NCI-H1105 treated with DMSO at 0.1 percent for 48 hours (cell line): ENCODE data around the gene ZNF536.

Source experiments
- DNase-seq: peaks from one replicate; lab custom pipeline; 2025; lab: John Stamatoyannopoulos, UW

The ZNF536 gene

DNA sequence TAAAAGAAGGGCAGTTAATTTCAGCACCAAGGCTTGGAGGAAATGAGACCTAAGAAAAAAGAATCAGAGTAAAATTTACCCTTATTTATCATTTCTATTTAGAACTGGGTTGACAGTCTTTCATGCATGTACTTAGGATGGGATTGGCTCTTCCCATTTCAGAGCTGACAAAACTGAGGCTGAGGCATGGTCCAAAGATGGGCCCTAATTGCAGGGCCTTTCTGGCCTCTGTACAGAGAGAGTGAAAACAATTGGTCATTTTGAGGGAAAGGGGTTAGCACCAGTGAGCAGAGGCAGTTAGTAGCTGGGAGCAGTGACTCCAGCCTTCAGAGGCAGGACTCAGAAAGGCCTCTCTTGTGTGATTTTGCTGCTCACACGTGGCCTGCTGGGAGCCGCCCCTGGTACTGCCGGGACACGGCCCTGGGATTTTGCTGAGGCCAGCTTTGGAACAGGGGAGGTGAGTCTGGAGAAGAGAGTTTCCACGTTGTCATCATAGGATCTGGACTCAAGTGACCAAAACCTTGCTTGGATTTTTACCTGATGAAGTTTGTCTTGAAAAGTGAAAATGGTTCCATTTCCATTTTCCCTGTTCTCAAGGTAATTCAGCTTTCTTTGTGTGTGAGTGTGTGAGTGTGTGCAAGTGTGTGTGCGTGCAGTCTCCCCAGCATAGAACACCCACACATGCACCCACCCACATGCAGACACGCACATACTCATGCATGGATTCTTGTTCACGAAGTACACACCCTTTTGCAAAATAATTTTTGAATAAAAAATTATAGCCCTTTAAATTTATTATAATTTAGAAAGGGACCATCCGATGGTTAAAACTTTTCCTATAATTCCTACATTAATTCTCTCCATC, at the start of gene ZNF536:
Gene ZNF536, plus strand, starts transcription at position 425 of the 865 bp plus-strand sequence. CDS start 71,179 bp downstream, outside the sequence.
- DNase-seq = no peak

DNA sequence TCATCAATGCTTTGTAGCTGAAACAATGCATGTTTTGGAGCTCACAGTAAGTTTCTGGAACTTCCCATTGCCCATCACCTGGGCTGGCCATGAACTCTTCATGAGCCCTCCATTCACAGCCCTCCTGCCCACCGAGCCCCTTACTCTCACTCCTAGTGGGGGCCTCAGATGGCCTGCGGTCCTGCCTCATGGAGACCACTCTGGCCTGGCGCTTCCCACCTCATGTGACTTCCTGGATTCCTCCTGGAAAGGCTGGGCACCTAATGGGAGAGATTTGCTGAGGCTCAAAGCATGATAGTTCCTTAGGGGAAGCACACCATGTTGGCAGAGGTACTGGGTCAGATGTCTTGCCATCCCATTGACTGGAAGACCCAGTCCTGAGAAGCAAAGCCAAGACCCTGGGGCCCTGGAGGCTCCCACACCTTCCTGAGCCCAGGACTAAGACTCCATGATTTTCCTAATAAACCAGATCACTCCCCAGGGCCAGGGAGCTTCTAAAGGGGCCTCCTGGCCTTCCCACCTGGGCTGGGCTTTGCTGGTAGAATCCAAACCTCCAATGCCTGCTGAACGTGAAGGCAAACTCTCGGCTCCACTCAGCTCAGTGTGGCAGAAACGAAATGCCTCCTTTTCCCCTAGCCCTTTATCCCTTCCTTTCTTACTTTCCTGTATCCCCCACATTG, 49.4 kb upstream of the ZNF536 start:
- no peak for DNase-seq

DNA sequence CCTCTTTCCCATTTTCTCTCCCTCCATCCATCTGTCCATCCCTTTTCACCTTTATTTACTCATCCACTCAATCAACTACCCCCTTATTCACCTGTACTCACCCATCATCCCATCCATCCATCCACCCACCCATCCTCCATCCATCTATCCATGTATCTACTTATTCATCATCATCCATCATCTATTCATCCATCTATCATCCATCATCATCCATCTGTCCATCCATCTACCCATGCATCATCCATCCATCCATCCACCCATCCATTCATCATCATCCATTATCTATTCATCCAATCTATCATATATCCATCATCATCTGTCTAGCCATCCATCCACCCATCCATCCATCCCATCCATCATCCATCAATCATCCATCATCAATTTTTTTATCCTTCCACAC, 48.3 kb upstream of the ZNF536 start:
- DNase-seq = no peak

GRCh38 chr19:30324982-30325381, 47.2 kb upstream of the ZNF536 start:
- DNase-seq = no peak

DNA sequence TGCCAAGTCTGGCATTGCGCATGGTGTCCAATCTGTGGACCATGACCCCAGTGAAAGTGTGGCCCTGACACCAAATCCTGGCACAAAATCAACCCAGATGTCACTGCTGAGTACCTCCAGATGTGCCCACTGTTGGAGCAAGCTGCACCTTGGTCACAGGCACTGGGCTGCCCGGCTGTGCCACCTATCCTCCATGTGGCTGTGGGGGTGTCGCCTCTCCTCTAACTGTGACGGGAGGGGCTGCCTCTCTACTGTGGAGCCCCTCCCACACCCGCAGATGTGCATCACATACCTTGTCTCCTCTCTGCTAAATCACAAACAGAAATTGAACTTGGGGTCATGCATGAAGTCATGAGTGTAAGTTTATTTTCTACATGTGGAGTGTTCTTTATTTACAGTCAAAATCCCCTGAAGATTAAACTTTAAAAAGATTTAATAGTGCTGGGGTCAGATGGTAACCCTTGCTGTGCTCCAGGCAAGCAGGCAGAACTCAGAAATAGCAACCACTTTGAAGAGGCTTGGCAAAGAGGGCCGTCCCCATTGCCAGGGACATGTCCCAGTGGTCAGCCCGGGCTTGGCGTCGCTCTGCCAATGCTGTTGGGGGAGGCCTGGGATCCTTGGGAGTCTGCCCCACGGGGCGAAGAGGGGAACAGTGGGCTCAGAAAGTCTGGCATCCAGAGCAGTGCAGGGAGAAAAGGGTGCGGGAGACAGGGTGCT, 46.4 kb upstream of the ZNF536 start:
- no peak for DNase-seq

GRCh38 chr19:30326393-30326710, 45.8 kb upstream of the ZNF536 start:
- no peak for DNase-seq

DNA sequence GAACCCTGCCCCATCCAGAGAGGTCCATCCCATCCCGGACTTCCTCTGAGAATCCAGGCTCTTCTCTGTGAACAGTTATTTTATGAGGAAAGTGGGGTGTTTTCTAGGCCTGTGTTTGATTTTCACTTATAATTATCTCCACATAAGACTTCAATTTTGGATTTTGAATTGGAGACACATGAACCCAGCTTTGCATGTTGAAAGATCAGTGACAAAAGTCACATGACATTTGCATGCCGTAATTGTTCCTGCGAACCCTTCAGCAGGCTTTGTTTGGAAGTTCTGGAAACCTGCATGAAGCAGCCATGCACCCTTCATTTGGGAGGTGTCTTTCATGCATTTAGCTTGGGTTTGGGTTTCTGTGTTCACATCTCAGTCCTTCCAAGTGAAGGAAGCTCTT, 44.9 kb upstream of the ZNF536 start:
- no peak for DNase-seq

- DNase-seq = no peak
These were observed 44.1 kb upstream of the ZNF536 start for GRCh38 chr19:30328096-30328495.

- DNase-seq = no peak
These were observed 41.9 kb upstream of the ZNF536 start for GRCh38 chr19:30330266-30330665.

GRCh38 chr19:30332445-30333234, 39.5 kb upstream of the ZNF536 start:
- DNase-seq = peak; percentile 22

GRCh38 chr19:30333291-30334065, 38.7 kb upstream of the ZNF536 start:
- DNase-seq = no peak

- DNase-seq = no peak
These were observed 37.3 kb upstream of the ZNF536 start for GRCh38 chr19:30334841-30335240.

- DNase-seq = no peak
These were observed 36.8 kb upstream of the ZNF536 start for GRCh38 chr19:30335306-30335886.

DNA sequence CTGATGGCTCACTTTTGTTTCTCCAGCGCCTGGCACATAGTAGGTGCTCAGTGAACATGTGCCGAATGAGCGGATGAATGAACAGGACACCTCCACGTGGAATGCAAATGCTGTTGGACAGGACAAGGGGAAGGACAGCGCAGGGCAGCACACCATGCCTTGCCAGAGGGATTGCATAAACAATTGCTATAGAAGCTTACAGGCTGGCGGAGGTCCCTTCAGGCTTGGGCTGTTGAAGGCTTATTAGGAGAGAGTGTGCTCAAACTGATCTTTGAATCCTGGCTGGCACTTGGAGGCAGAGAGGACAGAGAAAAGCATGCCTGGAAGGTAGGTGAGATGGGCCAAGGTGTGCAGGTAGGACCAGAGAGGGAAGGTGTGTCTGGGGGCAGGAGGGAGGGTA, 35.9 kb upstream of the ZNF536 start:
- no peak for DNase-seq

DNA sequence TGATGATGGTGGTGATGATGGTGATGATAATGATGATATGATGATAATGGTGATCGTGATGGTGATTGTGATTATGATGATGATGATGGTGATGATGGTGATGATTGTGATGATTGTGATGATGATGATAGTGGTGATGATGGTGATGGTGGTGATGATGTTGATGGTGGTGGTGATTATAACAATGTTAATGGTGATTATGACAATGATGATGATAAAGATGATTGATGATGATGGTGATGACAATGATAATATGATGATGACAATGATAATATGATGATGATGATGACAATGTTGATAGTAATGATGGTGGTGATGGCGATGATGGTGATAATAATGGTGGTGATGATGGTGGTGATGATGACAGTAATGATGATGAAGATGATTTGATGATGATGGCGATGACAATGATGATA, 34.1 kb upstream of the ZNF536 start:
- DNase-seq = no peak

DNA sequence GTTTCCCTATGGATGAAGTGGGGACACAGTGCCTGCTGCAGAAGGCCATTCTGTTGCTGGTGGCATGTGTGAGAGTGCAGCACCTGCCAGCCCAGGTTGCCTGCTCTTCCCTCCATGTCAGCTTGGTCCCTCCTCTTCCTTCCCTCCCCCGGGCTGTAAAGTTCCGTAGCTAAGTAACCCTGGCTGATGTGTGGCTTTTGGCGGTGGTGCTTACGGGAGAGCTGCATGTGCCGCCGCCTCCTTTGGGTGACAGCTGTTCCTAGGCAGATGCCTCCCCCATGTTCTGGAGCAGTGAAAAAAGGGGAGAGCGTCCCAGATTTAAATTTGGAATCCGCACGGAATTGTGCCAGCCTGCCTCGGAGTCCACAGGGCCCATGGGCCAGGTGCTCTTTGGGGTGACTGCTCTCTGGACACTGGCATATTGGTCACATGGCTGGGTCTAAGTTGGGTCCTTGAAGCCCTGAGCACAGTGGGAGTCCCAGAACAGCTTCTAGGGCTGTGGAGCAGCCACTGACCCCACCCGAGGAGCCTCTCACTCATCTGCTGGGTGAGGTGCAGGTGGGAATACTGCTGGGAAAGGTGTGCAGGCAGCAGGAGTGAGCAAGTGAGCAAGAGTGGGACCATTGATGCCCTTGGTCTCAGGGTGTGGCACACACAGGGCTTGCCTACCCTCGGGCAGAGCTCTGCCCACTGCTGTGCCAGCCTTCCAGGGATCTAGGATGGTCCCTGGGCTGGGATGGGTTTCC, 33.1 kb upstream of the ZNF536 start:
- no peak for DNase-seq

- DNase-seq = no peak
These were observed 32.3 kb upstream of the ZNF536 start for GRCh38 chr19:30339624-30340525.

DNA sequence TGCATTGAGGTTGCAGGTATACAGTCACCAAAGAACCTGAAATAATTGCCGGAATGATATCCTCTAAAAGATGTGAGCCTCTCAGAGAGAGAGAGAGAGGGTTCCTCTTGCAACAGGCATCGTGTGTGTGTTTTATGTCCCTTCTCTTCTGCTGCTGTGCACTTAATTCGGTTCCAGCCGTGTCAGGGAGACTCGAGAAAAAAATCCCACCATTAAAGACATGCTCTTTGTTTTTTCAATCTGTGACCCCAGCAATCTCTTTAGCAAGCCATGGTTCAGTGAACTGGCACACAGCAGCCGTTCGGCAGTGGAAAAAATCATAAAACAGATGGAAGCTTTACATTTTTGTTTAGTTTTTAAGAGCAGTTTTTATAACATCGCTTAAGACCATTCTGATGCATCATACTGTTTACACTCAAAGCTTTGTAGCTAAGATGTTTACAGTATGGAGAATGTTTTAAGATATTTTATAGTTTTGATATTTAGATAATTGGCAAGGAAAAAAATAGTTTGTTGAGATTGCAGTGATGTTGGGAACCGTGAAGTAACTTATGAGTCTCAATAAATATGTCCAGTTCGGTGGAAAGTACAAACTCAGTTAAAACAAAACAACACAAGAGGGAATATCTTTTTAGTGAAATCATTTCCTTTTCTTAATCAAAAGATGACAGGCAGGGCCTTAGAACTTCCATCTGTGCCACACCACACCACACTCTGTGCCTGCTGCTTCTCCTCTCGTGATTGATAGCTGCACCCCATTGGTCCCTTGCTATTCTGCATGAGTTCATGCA, 31.2 kb upstream of the ZNF536 start:
- DNase-seq = no peak
